Omental fat pad (tissue), 4 donors: Measurements from ENCODE around the gene PCED1B. TPM values are rescaled to one million over a fixed set of nuclear protein-coding genes. Genes with fewer than 3 reads are reported as not detected.
A peak's percentile ranks its signal among the peaks of the same experiment; 100 is the strongest.

Source experiments
- ATAC-seq: fragments of 150-250 bp; one replicate; pipeline ENCODE4 v1.9.1; 2016; ENCODE audit warnings: mild to moderate bottlenecking, moderate library complexity; ENCODE audit not compliant: low FRiP score
- DNase-seq: peaks from one replicate; pipeline ENCODE4 v3.0.0-alpha.2; 2019; ENCODE audit warnings: low spot score
- total RNA-seq, 4 donors: library from RNA; depleted of rRNA; stranded (reverse); fragments of >200 nt; gene quantifications; one replicate each; pipeline ENCODE4 v1.1.0, GENCODE V29; 2016
- TF ChIP-seq, protein P1 (sequence below), 3 donors: fragments of 450-650 bp; IDR thresholded peaks; one replicate each; pipeline ENCODE4 v1.5.1; 2016 to 2017; ENCODE audit warnings: antibody characterized with exemption in 3 of 3, mild to moderate bottlenecking in 3 of 3, moderate library complexity in 2 of 3

The PCED1B gene
- total RNA-seq, 4 donors from 2014 or later, result 1.9 to 5.7 (median 3.8) TPM

DNA sequence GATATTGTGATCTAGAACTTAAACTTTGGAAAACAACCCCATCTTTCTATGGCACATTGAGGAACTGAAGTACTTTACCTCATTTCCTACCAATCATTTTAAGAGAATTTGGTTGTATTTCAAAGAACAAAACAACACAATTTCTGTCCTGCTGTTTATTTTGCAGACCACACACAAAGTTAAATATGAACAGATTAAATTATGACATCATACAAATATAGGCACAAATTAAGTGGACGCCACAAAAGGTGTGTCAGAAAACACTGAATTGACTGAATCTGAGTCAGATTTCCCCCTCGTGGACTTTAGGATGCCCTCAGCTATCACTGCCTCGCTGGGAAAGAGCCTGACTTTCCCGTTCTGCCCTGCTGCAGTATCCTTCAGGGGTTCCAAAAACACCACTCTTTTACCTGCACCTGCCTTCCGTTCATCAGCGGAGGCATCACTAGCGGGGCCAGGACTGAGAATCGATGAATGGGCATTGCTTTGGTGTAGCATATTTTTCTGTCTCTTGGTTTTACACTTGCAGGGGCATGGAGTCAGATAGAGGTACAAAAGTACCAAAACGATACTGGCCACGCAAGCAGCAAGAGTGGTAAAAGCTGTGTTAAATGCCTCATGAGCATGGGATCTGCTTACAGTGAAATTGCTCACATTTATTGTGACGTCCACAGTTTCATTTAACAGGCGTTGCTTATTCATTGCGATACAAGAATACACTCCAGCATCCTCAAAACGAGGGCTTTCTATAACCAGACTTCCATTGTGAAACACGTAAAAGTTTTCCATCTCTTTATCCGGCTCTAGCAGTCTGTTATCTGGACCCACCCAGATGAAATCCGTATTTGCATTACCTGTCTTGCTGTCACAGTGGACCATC, 2.0 kb upstream of the PCED1B start:
- TF ChIP-seq, protein P1, sequence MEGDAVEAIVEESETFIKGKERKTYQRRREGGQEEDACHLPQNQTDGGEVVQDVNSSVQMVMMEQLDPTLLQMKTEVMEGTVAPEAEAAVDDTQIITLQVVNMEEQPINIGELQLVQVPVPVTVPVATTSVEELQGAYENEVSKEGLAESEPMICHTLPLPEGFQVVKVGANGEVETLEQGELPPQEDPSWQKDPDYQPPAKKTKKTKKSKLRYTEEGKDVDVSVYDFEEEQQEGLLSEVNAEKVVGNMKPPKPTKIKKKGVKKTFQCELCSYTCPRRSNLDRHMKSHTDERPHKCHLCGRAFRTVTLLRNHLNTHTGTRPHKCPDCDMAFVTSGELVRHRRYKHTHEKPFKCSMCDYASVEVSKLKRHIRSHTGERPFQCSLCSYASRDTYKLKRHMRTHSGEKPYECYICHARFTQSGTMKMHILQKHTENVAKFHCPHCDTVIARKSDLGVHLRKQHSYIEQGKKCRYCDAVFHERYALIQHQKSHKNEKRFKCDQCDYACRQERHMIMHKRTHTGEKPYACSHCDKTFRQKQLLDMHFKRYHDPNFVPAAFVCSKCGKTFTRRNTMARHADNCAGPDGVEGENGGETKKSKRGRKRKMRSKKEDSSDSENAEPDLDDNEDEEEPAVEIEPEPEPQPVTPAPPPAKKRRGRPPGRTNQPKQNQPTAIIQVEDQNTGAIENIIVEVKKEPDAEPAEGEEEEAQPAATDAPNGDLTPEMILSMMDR (IDR thresholded peaks at IDR 0.05), result no peak
- no peak for ATAC-seq
- no peak for DNase-seq

DNA sequence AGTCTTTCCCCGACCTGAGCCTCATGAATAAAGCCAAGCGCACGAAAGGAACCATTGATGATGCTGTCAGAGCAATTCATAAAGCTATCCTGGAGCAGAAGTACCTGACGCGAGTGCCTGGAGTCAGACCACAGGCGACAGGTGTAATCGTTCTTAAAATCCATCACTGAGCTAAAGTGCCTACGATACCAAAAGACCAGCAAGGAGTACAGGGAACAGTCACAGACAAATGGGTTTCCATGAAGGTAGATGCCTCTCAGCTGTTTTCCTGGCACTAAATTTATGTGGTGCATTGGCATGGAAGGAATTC, 1.4 kb upstream of the PCED1B start:
- TF ChIP-seq, protein P1 (IDR thresholded peaks at IDR 0.05), result no peak
- no peak for ATAC-seq
- no peak for DNase-seq

DNA sequence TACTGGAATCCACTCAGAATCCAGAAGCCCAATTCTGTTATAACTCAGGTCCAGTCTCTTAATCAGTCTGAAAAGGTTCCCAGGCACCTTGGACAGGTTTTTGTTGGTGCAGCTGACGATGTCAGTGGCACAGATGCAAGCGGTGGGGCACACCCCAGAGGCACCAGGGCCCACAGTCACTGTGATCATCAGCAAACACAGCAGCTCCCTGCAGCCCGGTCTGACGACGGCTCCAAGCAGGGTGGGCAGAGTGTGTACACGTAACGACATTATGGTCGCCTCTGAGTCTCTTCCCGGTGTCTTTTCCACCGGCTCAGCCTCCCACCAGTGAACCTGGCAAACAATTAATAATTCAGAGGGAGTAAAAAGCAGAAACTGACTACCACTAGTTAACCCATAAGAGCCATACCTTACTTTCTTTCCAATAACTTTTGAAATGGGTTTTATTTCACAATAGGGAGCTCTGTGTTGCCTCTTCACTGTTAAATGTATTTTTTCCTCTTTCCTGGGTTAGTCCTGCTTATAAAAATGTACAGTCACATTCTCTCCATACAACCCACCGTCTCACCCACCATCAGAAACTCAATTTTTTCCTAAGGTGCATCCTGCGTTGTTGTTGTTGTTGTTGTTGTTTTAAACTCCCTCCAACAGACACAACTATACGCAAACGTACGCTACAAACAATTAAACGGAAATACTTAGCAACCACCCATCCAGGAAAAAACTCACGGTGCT, 521 bp upstream of the PCED1B start:
- DNase-seq, result no peak
- ATAC-seq, result peak; percentile 34
- TF ChIP-seq, protein P1 (IDR thresholded peaks at IDR 0.05), result no peak

DNA sequence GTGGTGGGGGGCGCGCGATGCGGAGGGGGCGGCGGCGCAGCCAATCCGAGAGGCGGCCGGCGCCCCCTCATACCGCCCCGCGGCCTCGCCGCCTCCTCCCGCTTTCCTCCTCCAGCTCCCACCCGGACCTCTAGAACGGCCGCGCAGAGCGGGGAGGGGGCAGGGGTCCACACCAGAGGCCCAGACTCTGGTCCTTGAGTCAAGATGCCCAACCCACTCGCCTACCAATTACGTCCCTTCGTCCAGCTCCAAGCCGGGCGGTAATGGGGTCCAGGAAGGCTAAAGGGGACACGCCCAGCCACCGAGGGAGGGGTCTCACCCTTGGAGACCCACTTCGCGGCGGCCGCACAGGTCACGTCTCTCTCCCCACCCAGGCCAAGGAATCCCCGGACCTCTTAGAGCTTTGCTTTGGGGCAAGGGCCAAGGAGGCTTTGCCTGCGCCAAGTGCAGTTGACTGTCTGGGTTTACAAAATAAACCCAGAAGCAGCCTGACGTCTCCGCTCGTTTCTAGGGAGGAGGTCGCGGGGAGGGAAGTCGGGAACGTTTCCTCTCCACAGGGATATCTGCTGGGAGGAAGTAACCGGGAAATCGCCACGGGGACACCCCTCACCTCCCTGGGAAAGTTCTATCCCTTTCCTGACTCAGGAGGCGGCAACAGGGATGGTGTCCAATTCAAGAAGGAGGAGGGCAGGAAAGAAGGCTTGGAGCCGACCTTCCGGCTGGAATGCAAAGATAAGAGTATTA, 732 bp downstream of the PCED1B start:
- TF ChIP-seq, protein P1 (IDR thresholded peaks at IDR 0.05), result no peak
- ATAC-seq (peak; percentile 45), DNase-seq (peak; percentile 38)

DNA sequence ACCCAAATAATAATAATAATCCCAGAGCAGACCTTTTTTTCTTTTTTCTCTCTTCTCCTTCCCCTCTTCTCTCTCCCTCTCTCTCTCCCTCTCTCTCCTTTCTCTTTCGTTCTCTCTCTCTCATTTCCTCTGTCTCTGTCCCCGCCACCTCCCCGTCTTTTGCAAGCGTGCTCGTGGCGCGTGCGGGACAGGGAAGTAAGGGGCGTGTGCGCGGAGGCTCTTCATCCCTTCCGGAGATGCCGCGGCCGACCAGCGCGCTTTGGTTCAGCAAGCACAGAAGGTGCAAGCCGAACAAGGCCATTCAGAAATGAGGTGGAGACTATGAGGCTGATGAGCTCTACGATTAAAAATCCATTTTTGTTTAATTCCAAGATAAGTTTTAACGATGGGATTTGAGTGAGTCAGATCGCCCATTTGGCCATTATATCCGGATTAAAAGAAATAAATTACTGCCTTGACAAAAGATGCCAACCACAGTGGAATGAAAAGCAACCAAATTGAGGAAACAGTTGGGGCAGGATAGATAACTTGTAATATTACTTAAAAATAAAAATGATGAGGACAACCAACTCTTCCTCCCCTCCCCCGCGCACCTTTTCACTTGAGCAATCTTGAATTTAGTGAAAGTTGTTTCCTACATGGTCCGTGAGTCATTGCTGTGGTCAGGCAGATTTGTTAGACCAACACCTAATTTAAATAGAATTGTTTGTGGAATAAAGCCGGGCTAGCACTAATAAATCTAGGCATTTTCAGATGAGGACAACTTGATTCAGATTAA, 1.5 kb downstream of the PCED1B start:
- peak; percentile 70 for DNase-seq
- TF ChIP-seq, protein P1 (IDR thresholded peaks at IDR 0.05), result no peak
- ATAC-seq, result peak; percentile 39

DNA sequence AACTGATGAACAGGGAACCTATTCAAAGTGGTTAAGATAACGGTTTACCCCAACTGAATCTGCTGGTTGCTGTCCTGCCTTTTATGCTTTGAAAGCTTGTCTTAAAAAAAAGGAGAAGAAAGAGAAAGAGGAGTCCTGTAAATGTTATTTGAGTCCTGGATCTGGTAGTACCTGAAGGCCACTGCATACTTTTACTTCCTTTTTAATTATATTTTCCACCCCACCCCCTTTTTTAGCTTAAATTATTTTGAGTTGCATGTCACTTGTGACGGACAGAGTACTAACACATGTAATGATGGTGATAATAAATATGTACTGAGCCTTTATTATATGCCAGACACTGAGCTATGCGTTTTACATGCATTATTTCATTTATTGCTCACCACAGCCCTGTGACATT, 2.9 kb downstream of the PCED1B start:
- no peak for DNase-seq
- TF ChIP-seq, protein P1 (IDR thresholded peaks at IDR 0.05), result no peak
- no peak for ATAC-seq
